Ammon's horn (tissue), 1 donor: Measurements from ENCODE around the gene NKRF.
A peak's percentile ranks its signal among the peaks of the same experiment; 100 is the strongest.

Experiments used
- DNase-seq: peaks from one replicate; pipeline ENCODE4 v3.0.0-alpha.2; 2016; ENCODE audit warnings: low spot score

The NKRF gene

DNA sequence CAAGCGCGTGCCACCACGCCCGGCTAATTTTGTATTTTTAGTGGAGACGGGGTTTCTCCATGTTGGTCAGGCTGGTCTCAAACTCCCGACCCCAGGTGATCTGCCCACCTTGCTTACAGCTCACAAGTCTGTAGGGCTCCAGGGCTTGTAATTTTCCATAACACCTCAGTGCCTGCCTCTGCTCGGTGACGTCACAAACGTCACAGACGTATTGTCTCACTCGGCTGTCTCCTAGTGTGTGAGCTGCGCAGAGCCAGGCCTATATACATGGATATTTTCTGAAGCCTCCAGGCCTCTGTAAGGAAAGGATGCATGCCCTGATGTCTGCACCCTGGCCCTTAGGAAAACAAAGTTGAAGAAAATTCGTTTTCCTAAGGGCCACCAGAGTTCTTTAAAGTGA lies 8.6 kb upstream of the NKRF start:
- DNase-seq, result no peak

DNA sequence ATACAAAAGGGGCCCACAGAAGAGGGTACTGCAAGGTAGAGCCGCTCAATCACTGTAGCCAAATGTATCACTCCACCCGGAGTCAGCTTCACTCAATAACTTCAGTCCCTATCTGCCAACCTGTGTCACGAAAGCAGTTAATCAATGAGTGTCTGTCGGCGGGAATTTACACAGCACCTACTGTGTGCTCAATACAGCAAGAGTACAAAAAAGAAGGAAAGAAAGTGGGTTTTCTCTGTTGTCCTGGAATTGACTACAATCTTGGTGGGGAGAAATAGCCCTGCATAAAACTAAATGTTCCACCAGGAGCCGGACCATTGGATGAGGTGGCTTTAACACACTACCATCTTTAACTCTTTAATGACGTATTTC lies 780 bp upstream of the NKRF start:
- DNase-seq, result peak; percentile 4

DNA sequence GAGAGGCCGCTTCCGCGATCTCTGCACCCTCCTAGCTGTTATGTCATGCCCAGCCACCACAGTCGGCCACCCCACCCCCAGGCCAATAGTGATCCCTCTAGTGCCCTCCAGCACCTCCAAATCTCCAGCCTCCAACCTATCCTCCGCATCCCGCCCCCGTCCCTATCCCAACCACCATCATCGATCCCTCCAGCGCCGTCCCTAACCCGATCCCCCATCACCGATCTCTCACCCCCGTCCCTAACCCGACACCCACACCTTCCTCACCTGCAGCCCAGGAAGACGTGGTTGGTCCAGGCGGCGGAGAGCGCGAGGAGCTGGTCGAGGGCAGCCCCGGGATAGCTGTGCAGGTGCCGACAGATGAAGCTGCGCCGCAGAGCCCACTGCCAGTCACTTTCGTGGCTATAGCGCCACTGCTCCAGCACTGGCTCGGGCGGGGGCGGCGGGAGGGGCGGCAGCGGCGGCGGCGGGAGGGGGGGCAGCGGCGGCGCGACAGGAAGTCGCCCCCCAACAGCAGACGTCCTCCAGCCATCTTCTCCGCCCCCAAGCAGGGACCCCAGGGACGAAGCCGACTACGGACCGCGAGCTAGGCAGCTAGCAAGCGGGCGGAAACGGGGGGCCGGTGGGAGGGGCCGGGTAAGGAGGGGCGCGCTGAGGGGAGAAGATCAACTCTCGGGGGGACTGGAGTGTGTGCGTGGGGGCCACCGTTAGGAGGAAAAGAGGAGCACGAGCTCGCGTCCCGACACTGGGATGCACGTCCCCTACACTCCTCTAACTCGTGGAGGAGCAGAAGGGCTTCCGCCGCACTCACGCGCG lies 552 bp downstream of the NKRF start:
- peak; percentile 47 for DNase-seq

DNA sequence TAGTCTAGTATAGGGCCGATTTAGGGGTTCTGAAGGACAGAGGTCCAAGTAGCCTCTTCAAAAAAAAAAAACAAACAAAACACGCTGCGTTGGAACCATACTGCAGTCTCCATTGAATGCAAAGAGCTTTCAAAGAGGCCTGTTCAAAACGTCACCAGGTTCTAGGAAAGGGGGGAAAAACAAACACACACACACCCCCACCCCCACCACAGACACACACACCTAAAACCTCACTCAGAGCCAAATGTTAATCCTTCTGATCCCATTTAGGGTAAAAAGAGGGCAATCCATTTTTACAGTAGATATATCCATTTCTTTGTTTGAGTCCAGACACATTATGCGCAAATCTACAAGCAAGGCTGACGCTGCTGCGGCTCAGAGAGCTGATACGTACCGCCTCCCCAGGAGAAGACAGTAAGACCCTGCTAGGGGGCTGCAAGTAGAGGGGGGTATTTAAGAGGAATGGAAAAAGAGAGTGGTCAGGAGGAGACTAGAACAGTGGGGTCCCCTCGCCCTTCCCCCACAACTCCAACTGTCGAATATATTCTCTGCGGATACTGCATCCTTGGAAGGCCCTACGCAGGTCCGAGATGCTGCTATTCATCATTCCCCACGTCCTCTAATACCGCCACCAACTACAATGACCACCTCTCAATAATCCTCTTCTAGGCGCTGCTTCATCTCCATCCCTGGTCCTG lies 1.3 kb downstream of the NKRF start:
- peak; percentile 1 for DNase-seq

DNA sequence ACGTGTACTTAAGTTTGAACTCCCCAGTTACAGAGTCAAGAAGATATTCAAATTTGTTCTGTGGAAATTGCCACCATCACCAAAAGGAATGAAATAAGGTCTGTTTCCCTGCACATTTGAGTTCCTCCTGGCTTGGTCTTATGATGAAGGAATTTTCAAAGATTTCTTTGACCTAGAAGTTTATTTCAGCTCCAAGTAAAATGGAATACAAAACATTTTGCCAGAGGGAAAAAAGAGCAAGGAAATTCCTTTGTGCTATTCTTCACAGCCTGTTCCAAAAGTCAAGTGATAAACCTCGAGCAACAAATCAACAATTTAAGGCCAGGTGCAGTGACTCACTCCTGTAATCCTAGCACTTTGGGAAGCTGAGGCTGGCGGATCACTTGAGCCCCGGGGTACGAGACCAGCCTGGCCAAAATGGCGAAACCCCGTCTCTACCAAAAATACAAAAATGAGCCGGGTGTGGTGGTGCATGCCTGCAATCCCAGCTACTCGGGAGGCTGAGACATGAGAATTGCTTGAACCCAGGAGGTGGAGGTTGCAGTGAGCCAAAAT lies 3.4 kb downstream of the NKRF start:
- DNase-seq, result no peak

DNA sequence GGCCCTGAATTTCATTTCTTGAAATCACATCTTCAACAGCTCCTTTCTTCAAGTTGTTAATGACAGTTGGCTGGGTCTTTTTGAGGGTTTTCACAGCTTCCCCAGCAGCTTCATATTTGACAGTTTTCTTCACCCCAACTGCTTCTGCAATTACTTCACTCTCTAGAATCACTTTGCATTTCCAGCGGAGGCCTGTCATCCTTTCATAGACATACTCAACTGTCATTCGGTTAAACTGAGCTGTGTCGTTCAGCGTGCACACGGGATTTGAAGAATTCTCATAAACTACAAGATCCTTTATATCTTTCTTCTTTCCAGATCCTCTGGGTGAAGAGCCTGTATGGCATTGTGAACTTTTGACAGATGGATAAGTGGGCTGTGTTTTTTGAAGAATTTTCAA lies 16.4 kb downstream of the NKRF start:
- DNase-seq, result no peak

DNA sequence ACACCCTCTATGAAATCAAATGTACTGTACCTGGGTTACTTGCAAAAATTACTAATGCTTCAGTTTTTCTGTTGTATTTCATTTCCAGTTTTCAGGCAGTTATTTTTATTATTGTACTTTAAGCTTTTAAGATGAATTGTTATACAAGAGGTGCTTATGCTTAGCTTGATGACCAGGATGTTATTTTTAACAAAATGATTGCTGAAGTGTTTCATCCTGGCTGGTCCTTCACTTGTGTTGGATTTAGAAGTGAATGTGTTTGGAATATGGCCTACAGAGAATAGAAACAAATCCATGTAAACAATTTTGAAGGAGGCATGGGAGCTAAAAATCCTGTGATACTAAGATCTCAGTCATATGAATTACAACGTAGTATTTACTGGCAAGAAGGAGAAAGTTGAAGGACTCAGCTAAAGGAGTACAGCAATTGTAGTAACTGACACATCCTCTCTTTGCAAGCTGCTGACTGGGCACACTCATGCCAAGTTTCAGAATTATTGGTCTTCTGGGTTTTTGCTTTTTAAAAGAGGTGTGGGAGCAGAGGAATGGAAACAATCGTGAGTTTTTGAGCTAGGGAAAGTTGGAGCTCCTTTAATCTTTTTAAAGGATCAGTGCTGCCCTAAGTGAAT lies 22.7 kb downstream of the NKRF start:
- no peak for DNase-seq

DNA sequence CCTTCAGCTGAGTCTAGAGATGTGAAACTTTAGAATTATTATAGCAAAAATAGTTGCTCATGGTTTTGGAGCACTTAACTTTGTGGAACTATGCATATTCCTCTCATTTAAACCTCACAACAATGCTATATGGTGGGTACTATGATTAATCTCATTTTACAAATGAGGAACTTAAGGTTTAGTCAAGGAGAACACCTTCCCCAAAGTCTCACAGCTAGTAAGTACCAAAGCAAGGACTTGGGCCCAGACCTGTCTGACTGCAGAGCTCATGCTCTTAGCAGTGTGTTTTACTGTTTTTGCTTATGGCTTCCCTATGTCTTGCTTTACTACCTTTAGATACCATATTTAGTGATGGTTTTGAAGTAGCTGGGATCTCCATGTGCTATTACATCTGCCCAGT lies 26.8 kb downstream of the NKRF start:
- DNase-seq, result no peak

DNA sequence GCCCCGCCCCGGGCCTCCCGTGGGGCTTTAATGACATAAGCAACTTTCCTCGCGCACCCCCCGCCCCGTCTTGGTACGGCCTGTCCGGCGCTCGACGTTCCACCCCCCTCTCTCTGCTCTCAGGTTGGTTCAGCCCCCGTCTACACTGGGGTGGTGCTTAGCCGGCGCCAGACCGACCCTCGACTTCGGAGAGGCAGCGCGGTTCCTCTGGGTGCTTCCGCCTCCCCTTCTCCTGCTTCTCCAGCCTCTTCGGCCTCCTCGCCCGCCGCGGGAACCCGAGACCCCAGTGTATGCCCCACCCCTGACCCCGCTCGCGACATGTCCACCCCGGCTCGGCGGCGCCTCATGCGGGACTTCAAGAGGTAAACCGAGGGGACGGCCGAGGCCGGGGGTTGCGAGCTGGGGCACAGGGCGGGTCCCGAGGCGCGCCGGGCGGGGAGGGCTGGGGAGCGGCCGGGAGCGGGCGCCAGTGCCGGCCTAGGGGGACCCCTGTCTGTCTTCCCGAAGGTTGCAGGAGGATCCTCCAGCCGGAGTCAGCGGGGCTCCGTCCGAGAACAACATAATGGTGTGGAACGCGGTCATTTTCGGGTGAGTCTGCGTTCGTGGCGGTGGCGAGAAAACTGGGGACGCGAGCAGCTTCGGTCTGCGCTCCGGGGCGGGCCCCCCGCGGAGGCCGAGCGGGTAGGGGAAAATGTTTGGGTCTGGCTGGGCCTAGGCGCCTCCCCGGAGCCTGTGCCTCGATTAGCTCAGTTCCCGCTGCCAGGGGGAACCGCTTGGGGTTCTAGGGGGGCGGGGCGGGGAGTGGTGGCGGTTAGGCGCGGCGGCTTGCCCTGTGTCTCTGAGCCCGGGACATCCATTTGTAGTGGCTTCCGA lies 31.6 kb downstream of the NKRF start, which contains the start of gene UBE2A:
UBE2A (plus strand) TSS at position 170 of the 873 bp plus-strand sequence; CDS start at position 319, 149 bp downstream.
- DNase-seq, result peak; percentile 89

DNA sequence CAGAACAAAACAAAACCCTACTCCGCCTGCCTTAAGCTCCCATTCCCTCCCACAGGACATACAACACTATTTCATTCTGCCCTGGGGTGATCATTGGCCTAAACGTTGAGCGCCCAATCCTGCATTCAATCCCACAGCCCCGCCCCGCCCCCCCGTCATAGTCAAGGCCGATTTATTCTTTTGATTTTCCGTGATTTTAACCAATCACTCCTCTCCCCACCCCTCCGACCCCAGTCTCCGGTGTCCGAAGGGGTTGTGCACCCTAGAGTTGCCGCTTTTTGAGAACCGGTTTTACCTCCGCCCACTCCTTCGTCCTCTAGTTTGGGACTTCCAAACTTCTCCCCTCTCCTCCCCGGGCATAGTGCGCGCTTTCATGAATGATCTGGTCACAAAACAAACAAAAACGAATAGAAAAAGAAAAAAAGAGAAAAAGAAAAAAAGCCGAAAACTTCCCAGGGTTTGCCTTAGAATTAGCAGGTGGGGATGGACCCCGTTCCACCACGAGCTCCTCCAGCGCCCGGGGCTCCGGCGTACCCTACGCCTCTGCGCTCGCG lies 32.3 kb downstream of the NKRF start:
- DNase-seq, result peak; percentile 3

DNA sequence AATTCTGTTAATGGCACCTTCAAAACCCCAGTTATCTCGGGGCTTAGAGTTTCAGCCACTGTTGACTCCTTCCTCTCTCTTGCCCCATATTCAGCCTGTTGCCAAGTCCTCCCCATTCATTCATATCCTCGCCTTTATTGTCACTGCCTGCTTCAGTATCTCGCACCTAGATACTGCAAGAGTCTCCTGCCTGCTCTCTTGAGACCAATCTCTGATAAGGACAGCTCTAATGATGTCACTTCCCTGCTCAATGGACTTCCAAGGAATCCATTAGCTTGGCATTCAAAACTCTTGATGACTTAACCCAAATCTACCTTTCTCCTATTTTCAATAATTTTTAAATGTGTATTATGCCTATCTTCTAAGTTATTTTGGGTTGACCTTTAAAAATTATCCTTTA lies 33.0 kb downstream of the NKRF start:
- no peak for DNase-seq

DNA sequence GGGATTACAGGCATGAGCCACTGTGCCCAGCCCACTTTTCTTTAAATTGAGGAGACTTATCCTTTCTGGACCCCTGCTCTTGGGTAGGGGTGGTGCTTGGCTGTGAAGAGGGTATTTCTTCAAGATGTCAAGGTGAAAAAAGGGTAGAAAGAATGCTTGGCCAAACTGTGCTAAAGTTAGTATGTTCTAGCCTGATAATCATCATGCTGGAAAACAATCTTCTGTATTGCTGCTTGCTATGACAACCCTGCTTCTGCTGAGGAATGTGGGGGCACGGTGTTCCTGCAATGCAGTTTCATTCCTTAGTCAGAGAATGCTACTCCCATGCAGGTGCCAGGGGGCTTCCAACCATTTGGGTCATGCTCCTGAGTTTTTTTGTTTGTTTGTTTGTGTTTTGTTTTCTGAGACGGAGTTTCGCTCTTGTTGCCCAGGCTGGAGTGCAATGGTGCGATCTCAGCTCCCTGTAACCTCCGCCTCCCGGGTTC lies 35.8 kb downstream of the NKRF start:
- DNase-seq, result no peak

DNA sequence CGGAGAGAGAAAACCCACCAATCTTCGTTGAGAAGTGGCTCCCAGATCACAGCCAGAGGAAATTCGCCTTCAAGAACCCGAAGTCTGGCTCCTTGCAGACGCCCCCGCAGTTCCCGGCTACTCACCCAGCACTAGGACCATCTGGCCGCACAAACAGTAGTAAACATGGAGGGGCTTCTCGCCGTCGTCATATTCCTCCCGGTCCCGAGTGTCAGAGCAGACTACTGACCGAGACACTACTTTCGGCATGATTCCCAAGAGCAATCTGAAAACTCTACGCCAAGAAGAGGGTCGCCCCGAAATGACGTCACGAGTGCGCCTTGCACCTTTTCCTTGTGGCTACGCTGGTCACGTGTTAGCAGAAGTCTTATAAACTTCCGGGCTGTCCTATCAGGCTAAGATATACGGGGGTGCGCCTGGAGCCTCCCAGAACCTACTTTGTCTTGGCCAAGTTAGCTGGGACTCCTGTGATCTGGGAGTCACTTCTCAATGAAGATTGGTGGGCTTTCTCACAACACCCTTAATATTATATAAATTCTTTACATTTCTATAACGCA lies 41.0 kb downstream of the NKRF start, which contains the start of gene STEEP1:
STEEP1 (minus strand) TSS at position 303 of the 557 bp plus-strand sequence; CDS start at position 249, 54 bp downstream.
- DNase-seq, result peak; percentile 89

DNA sequence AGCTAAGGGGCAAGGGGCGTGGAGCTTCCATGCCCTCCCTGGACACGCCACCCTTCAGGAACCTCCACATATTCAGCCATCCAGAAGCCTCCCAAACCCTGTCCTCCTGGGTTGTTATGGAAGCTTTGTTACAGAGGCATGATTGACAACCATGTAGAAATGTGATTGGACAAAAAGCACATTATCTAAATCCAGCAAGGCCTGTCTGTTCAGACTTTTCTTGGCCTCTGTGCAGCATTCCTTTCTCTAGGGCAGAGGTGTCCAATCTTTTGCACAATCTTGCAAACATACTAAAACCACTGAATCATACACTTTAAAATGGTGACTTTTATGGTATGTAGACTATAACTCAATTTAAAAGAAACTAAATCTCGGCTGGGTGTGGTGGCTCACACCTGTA lies 53.7 kb downstream of the NKRF start:
- no peak for DNase-seq

DNA sequence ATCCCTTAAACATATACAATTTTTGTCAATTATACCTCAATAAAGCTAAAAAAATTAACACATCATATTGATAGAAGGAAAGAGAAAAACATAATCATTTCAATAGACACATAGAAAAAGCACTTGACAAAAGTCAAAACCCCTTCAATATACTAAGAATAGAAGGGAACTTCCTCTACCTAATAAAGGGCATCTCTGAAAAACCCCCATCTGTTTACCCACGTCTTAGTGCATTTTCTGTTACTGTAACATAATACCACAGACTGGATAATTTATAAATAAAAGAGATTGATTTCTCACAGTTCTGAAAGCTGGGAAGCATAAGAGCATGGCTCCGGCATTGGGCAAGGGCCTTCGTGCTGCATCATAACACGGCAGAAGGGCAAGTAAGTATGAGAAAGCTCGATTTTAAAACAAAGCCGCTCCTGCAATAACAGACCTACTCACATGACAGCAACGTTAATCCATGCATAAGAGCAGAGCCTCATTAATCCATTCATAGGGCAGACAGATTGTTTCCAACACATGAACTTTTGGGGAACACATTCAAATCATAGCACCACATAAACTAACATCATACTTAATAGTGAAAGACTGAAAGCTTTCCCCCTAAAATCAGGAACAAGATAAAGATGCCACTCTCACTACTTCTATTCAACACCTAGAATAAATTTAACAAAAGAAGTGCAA lies 56.8 kb downstream of the NKRF start:
- DNase-seq, result no peak

DNA sequence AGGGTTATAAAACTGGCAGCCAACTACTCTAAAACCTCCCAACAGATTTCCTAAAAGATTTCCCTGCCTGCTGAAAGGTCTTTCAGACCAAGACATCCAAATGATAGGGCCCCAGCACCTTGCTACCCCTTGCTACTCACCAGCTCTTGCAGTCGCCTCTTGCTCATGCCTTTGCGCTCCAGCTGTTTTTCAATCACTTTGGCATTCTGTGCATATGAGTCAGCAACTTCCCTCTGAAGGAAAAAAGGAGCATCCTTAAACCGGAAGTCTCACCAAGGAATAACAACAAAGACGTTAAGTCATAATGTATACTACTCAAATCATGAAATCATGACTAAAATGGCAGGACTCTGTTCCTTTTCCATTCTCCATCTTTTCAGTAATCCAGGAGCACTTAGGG lies 65.0 kb downstream of the NKRF start:
- DNase-seq, result no peak

DNA sequence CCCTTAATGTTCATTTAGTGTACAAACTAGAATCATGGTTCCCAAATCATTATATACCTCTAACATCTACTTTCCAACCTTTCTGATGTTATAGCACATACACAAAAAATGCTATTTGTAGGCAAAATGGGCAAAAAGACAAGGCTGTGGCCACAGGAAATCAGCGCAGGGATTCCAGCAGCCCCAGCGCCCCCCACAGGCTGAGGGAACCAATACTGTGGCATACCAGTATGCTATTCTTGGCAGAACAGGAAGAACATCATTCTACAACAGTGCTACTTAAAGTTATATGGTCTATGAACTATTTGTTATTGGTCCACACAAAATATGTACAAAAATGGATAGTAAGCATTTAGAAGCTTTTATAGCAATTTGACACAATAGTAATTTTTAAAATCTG lies 66.4 kb downstream of the NKRF start:
- no peak for DNase-seq
